Right lobe of liver (tissue), 4 donors: Measurements from ENCODE around the gene CD300LD.

Experiments
- POLR2A ChIP-seq: fragments of 450-650 bp; IDR thresholded peaks from one replicate; pipeline ENCODE4 v1.6.1; 2017; ENCODE audit warnings: antibody characterized with exemption, mild to moderate bottlenecking
- TF ChIP-seq, protein P1 (sequence below), 4 donors: fragments of 200-600 bp in 3 of 4; fragments of 450-650 bp in 1 of 4; IDR thresholded peaks; one replicate each; pipeline versions ENCODE4 v1.5.1 to v1.8.0; 2016 to 2022; ENCODE audit warnings: antibody characterized with exemption in 4 of 4, mild to moderate bottlenecking in 2 of 4
- donor health status: DM: no; HTN: no; CAD: no.
- donor health status: DM: no; HTN: no; CAD: no.
- donor health status: DM: no; HTN: yes; CAD: no.

DNA sequence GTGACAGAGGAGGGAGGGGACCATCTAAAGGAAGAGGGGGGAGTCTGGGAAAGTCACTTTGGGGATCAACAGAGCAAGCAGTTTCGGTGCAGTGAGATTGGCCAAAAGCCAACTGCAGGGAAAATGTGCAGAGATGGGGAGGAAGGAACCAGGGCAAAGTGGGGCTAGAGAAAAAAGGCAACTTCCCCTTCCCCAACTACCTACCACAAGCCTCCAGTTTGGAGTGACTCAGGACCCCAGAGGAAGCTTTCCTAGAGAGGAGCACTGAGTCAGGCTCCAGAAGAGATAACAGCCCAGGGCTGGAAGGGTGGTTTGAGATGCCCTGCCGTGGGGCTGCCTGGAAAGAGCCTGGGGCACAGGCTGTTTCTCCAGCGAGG lies 6.9 kb upstream of the CD300LD start:
- TF ChIP-seq, protein P1, sequence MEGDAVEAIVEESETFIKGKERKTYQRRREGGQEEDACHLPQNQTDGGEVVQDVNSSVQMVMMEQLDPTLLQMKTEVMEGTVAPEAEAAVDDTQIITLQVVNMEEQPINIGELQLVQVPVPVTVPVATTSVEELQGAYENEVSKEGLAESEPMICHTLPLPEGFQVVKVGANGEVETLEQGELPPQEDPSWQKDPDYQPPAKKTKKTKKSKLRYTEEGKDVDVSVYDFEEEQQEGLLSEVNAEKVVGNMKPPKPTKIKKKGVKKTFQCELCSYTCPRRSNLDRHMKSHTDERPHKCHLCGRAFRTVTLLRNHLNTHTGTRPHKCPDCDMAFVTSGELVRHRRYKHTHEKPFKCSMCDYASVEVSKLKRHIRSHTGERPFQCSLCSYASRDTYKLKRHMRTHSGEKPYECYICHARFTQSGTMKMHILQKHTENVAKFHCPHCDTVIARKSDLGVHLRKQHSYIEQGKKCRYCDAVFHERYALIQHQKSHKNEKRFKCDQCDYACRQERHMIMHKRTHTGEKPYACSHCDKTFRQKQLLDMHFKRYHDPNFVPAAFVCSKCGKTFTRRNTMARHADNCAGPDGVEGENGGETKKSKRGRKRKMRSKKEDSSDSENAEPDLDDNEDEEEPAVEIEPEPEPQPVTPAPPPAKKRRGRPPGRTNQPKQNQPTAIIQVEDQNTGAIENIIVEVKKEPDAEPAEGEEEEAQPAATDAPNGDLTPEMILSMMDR (IDR thresholded peaks at IDR 0.05): no peak
- TF ChIP-seq POLR2A: no peak
